ENCODE results near the gene HLA-DPB1.

DNA sequence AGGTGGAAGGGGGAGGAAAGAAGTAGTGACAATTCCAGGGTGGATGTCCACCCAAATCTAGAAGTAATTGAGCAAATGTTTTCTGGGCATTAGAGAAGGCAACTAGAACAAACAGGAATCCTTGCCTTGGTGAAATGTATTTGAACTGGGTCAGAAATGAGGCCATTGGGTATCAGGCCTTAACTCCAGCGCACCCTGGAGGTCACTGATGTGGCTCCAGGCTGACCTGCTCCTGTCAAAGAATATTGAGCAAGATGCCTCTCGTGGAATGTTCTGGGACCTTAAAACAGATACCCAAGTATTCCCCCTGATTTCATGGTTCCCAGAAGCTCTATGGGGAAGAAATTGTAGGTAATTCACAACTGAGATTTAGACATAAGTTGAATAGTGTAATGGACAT lies 6.9 kb downstream of the HLA-DPB1 start:
- TF ChIP-seq EZH2 (IDR thresholded peaks at IDR 0.05; ENCODE audit: insufficient read depth, poor library complexity, severe bottlenecking) (no peak), EZH2phosphoT487 (IDR thresholded peaks at IDR 0.05; ENCODE audit: insufficient read depth, low read depth) (no peak)

Measured in GM23248 (cell line).